IMR-90 (cell line): Measurements from ENCODE around the gene SERPINI1. TPM values are rescaled to one million over a fixed set of nuclear protein-coding genes. Genes with fewer than 3 reads are reported as not detected.

Experiments used
- ATAC-seq: fragments of 200-7000 bp; cut with Tn5 transposase; 2 replicates; pipeline ENCODE4 v1.9.1; 2020; ENCODE audit warnings: low read depth, mild to moderate bottlenecking, moderate library complexity
- BruUV-seq: library from RNA; stranded (reverse); fragments of 400-500 nt; replicated peaks from 2 replicates; lab custom pipeline; 2021; lab: Mats Ljungman, UMichigan
- CTCF ChIA-PET: fragments of 300-600 bp; formaldehyde crosslinking; extraction: SDS; loops from one replicate; lab custom pipeline; 2021; ENCODE audit warnings: antibody characterized with exemption; lab: Yijun Ruan, JAX
- POLR2A ChIA-PET: fragments of 300-600 bp; sonication (Branson Sonifier 250); formaldehyde crosslinking; loops from one replicate; lab custom pipeline; 2022; ENCODE audit warnings: antibody characterized with exemption; ENCODE audit not compliant: unreplicated experiment; lab: Charles Lee
- DNase-seq: peaks from one replicate; pipeline ENCODE4 v3.0.0; 2013
- H2AFZ ChIP-seq: replicated peaks from 2 replicates; pipeline ENCODE3; 2013; ENCODE audit warnings: low read length, mild to moderate bottlenecking; ENCODE audit not compliant: poor library complexity
- H2AK5ac ChIP-seq: 2 replicates; pipeline ENCODE4 v1.6.1; 2013; ENCODE audit warnings: low read depth, low read length, inconsistent platforms
- H2AK9ac ChIP-seq: replicated peaks from 2 replicates; pipeline ENCODE3; 2013; ENCODE audit warnings: mild to moderate bottlenecking, low read depth, low read length, moderate library complexity; ENCODE audit not compliant: poor library complexity
- H2BK120ac ChIP-seq: 2 replicates; pipeline ENCODE4 v1.6.1; 2013; ENCODE audit warnings: low read depth, low read length, inconsistent platforms
- H2BK15ac ChIP-seq: 3 replicates; pipeline ENCODE4 v1.6.1; 2013; ENCODE audit warnings: low read depth, low read length, inconsistent platforms
- H2BK20ac ChIP-seq: 2 replicates; pipeline ENCODE4 v1.6.1; 2013; ENCODE audit warnings: low read depth, mild to moderate bottlenecking, inconsistent platforms, low read length, moderate library complexity
- H2BK5ac ChIP-seq: 2 replicates; pipeline ENCODE4 v1.6.1; 2013; ENCODE audit warnings: mild to moderate bottlenecking, low read depth, low read length, inconsistent platforms; ENCODE audit not compliant: poor library complexity, severe bottlenecking
- H3K14ac ChIP-seq: replicated peaks from 2 replicates; pipeline ENCODE4 v1.6.1; 2013; ENCODE audit warnings: low read depth, low read length, inconsistent platforms
- H3K18ac ChIP-seq: 2 replicates; pipeline ENCODE4 v1.6.1; 2013; ENCODE audit warnings: low read depth, low read length, control low read depth
- H3K23ac ChIP-seq: 2 replicates; pipeline ENCODE4 v1.6.1; 2013; ENCODE audit warnings: low read depth, low read length, inconsistent platforms
- H3K27ac ChIP-seq: 2 replicates; pipeline ENCODE4 v1.5.1; 2013; ENCODE audit warnings: mild to moderate bottlenecking, control low read depth, low read length; ENCODE audit not compliant: insufficient read depth
- H3K27me3 ChIP-seq: 2 replicates; pipeline ENCODE4 v1.6.1; 2013; ENCODE audit warnings: low read length; ENCODE audit not compliant: control insufficient read depth, insufficient read depth
- H3K36me3 ChIP-seq: 2 replicates; pipeline ENCODE4 v1.6.1; 2013; ENCODE audit warnings: low read length, mixed read lengths; ENCODE audit not compliant: control insufficient read depth, insufficient read depth
- H3K4ac ChIP-seq: 2 replicates; pipeline ENCODE4 v1.6.1; 2013; ENCODE audit warnings: low read depth, low read length, inconsistent platforms
- H3K4me1 ChIP-seq: 2 replicates; pipeline ENCODE4 v1.6.1; 2013; ENCODE audit warnings: low read length, mixed read lengths; ENCODE audit not compliant: control insufficient read depth, insufficient read depth
- H3K4me2 ChIP-seq: 2 replicates; pipeline ENCODE4 v1.6.1; 2013; ENCODE audit warnings: low read depth, mild to moderate bottlenecking, control low read depth, low read length, moderate library complexity
- H3K4me3 ChIP-seq: 2 replicates; pipeline ENCODE4 v1.5.1; 2013; ENCODE audit warnings: low read depth, mild to moderate bottlenecking, control low read depth, low read length, moderate library complexity; ENCODE audit not compliant: insufficient read depth
- H3K56ac ChIP-seq: 2 replicates; pipeline ENCODE4 v1.6.1; 2013; ENCODE audit warnings: low read length, inconsistent platforms; ENCODE audit not compliant: insufficient read depth; ENCODE audit errors: extremely low read depth
- H3K79me1 ChIP-seq, 2 experiments: 2 replicates each; pipeline ENCODE4 v1.6.1; 2013; ENCODE audit warnings: low read length in 2 of 2, inconsistent platforms in 1 of 2, low read depth in 1 of 2
- H3K9ac ChIP-seq: 2 replicates; pipeline ENCODE4 v1.6.1; 2013; ENCODE audit warnings: low read depth, low read length, control low read depth
- H3K9me1 ChIP-seq: 2 replicates; pipeline ENCODE4 v1.6.1; 2013; ENCODE audit warnings: low read length, inconsistent platforms; ENCODE audit not compliant: insufficient read depth
- H3K9me3 ChIP-seq: 2 replicates; pipeline ENCODE4 v1.6.1; 2013; ENCODE audit warnings: low read length; ENCODE audit not compliant: control insufficient read depth, insufficient read depth
- H4K20me1 ChIP-seq: 2 replicates; pipeline ENCODE4 v1.6.1; 2013; ENCODE audit warnings: low read length, inconsistent platforms; ENCODE audit not compliant: insufficient read depth
- H4K5ac ChIP-seq: 2 replicates; pipeline ENCODE4 v1.6.1; 2013; ENCODE audit warnings: mild to moderate bottlenecking, low read depth, low read length, control low read depth
- H4K8ac ChIP-seq, 2 experiments: 2 replicates each; pipeline ENCODE4 v1.6.1; 2013; ENCODE audit warnings: low read depth in 2 of 2, low read length in 2 of 2, control low read depth in 1 of 2, inconsistent platforms in 1 of 2
- H4K91ac ChIP-seq: 2 replicates; pipeline ENCODE4 v1.6.1; 2013; ENCODE audit warnings: low read depth, low read length, inconsistent platforms; ENCODE audit not compliant: insufficient read depth
- BHLHE40 ChIP-seq: fragments of 150-350 bp; IDR thresholded peaks from 2 replicates; pipeline ENCODE4 v1.6.1; 2016; ENCODE audit warnings: mild to moderate bottlenecking, low read depth, low read length
- CEBPB ChIP-seq: IDR thresholded peaks from 2 replicates; pipeline ENCODE4 v1.6.1; 2012; ENCODE audit warnings: low read depth, low read length, improper control_type of control experiment
- CHD1 ChIP-seq: IDR thresholded peaks from 2 replicates; pipeline ENCODE4 v1.6.1; 2012; ENCODE audit warnings: low read depth, low read length, improper control_type of control experiment
- CTCF ChIP-seq: conservative IDR thresholded peaks from 2 replicates; pipeline ENCODE4 v1.5.1; 2012; ENCODE audit warnings: mild to moderate bottlenecking, low read depth, low read length, improper control_type of control experiment
- FOS ChIP-seq: fragments of 150-350 bp; IDR thresholded peaks from 2 replicates; pipeline ENCODE4 v1.6.1; 2016; ENCODE audit warnings: low read depth, low read length
- MAFK ChIP-seq: IDR thresholded peaks from 2 replicates; pipeline ENCODE4 v1.6.1; 2012; ENCODE audit warnings: low read depth, low read length, improper control_type of control experiment
- MAZ ChIP-seq: IDR thresholded peaks from 2 replicates; pipeline ENCODE4 v1.6.1; 2012; ENCODE audit warnings: low read depth, mild to moderate bottlenecking, low read length, improper control_type of control experiment, moderate library complexity, borderline replicate concordance
- NFE2L2 ChIP-seq: fragments of 150-350 bp; IDR thresholded peaks from 2 replicates; pipeline ENCODE4 v1.6.1; 2016; ENCODE audit warnings: low read depth, mild to moderate bottlenecking, low read length
- POLR2A ChIP-seq: IDR thresholded peaks from 2 replicates; pipeline ENCODE4 v1.6.1; 2012; ENCODE audit warnings: mild to moderate bottlenecking, low read depth, low read length
- RAD21 ChIP-seq: IDR thresholded peaks from 2 replicates; pipeline ENCODE4 v1.6.1; 2012; ENCODE audit warnings: low read length, improper control_type of control experiment
- RCOR1 ChIP-seq: IDR thresholded peaks from 2 replicates; pipeline ENCODE4 v1.6.1; 2012; ENCODE audit warnings: mild to moderate bottlenecking, low read length, improper control_type of control experiment; ENCODE audit not compliant: insufficient replicate concordance
- RFX5 ChIP-seq: IDR thresholded peaks from 2 replicates; pipeline ENCODE4 v1.8.0; 2012; ENCODE audit warnings: low read depth, mild to moderate bottlenecking, low read length, moderate library complexity
- SMC3 ChIP-seq: fragments of 150-350 bp; IDR thresholded peaks from 2 replicates; pipeline ENCODE4 v1.6.1; 2016; ENCODE audit warnings: low read depth, mild to moderate bottlenecking, antibody characterized with exemption, low read length, moderate library complexity
- WGBS, 2 experiments: methylation state at CpG; one replicate each; pipeline versions ENCODE4 v1.1.5 to v1.1.7; 2013; ENCODE audit warnings: missing lambda C conversion rate in 2 of 2; ENCODE audit not compliant: insufficient read length in 1 of 2; ENCODE audit errors: extremely low coverage in 2 of 2; 5-methylcytosine and 5-hydroxymethylcytosine counted together
- dilution Hi-C: fragments of 300-500 bp; cut with HindIII; formaldehyde crosslinking; loops from one replicate; pipeline ENCODE4 v1.14.3; 2018; ENCODE audit warnings: low sequenced_read_pairs; ENCODE audit not compliant: unreplicated experiment
- in situ Hi-C: fragments of 300-500 bp; cut with MboI; formaldehyde crosslinking; loops from 3 replicates; pipeline ENCODE4 v1.14.3; 2019; ENCODE audit warnings: low sequenced_read_pairs, inconsistent platforms, mixed read lengths
- intact Hi-C: fragments of 100-400 bp; cut with micrococcal nuclease; formaldehyde crosslinking; loops from 2 replicates; pipeline ENCODE4 v1.10.0; 2022
- polyA plus RNA-seq, 3 experiments: library from polyadenylated mRNA; depleted of rRNA; stranded (reverse); fragments of >200 nt; gene quantifications; 2 replicates each; pipeline ENCODE4 v1.2.3, GENCODE V29; 2012; ENCODE audit warnings: low replicate concordance in 1 of 3
- total RNA-seq: library from RNA; depleted of rRNA; stranded (reverse); fragments of >200 nt; gene quantifications from 2 replicates; pipeline ENCODE4 v1.2.3, GENCODE V29; 2012

Gene SERPINI1
- total and polyA plus RNA-seq, 2 of the 4 experiments (the other 2 are of a cell fraction): 0.36 to 1.3 TPM

GRCh38 chr3:167729591-167729990, 5.9 kb upstream of the SERPINI1 start:
- BruUV-seq: no TSS peak
- TF ChIP-seq MAZ (no peak), CEBPB (no peak), RFX5 (no peak), SMC3 (no peak), MAFK (no peak), POLR2A (no peak), NFE2L2 (no peak), CHD1 (no peak), RCOR1 (no peak), BHLHE40 (no peak), FOS (no peak), CTCF (no peak), RAD21 (no peak)
- CTCF ChIA-PET: no interaction called here

More at GRCh38 chr3:167729591-167729990, 5.9 kb upstream of the SERPINI1 start:
- Histone ChIP-seq H2AK9ac (no peak overlapping the region), H3K56ac (no peak overlapping the region), H3K9me1 (peaks cover 7% of the 10 kb centered on the region), H3K27ac (no peak overlapping the region), H2BK15ac (no peak overlapping the region), H4K20me1 (peaks cover 57% of the 10 kb centered on the region), H2AK5ac (no peak overlapping the region), H3K4me2 (no peak overlapping the region), H3K36me3 (no peaks in the 10 kb centered on the region), H3K9me3 (no peaks in the 10 kb centered on the region), H3K27me3 (no peaks in the 10 kb centered on the region), H3K18ac (no peak overlapping the region), H2BK5ac (no peak overlapping the region), H3K4me1 (peaks cover 2% of the 10 kb centered on the region; the same call in 1 of the 2 replicates), H4K91ac (no peak overlapping the region), H2AFZ (no peak overlapping the region), H3K9ac (no peak overlapping the region), H4K5ac (no peak overlapping the region), H3K23ac (no peak overlapping the region), H3K79me1 (peaks cover 9 to 41% of the 10 kb centered on the region in 2 experiments), H4K8ac (no peak overlapping the region), H2BK20ac (no peak overlapping the region), H3K4me3 (no peak overlapping the region), H2BK120ac (no peak overlapping the region), H3K4ac (no peak overlapping the region), H3K14ac (no peak overlapping the region)
- POLR2A ChIA-PET: no interaction called here
- dilution Hi-C loops: no loop called here
- DNase-seq (no peak), ATAC-seq (no peak)
- intact Hi-C loops: no loop called here
- no CpG with 5 or more reads among the region's 2 CpGs for WGBS, 2 experiments
- in situ Hi-C loops: no loop called here
